Measurements from ENCODE around the gene TRIO.
"Not testable (repeated sequence)": the region's sequence is repeated elsewhere in the genome, so short reads cannot be mapped to it uniquely, and the experiment has no call there.

Gene TRIO

GRCh38 chr5:14545308-14545707 lies 402.2 kb downstream of the TRIO start:
- Mint-ChIP-seq H3K9me3 (peaks cover 11% of the 10 kb centered on the region), H3K4me3 (no peak overlapping the region), H3K4me1 (peaks cover 6% of the 10 kb centered on the region), H3K36me3 (peaks cover 10% of the 10 kb centered on the region), H3K27me3 (peaks cover 18% of the 10 kb centered on the region), H3K27ac (no peak overlapping the region)
- ATAC-seq (ENCODE audit: low read depth) (no peak), DNase-seq (ENCODE audit: low spot score in 2 of 2) (no peak)

GRCh38 chr5:14545862-14546261 lies 402.7 kb downstream of the TRIO start:
- H3K9me3 Mint-ChIP-seq = peaks cover 9% of the 10 kb centered on the region
- H3K27ac Mint-ChIP-seq = no peak overlapping the region
- H3K27me3 Mint-ChIP-seq = peaks cover 21% of the 10 kb centered on the region

GRCh38 chr5:14547666-14548065 lies 404.5 kb downstream of the TRIO start:
- Mint-ChIP-seq H3K4me1 (peaks cover 6% of the 10 kb centered on the region), H3K36me3 (no peaks in the 10 kb centered on the region), H3K4me3 (no peak overlapping the region), H3K27ac (no peak overlapping the region), H3K27me3 (peaks cover 21% of the 10 kb centered on the region), H3K9me3 (no peaks in the 10 kb centered on the region)
- ATAC-seq (ENCODE audit: low read depth) (no peak), DNase-seq (ENCODE audit: low spot score in 2 of 2) (no peak)

More at GRCh38 chr5:14545862-14546261, 402.7 kb downstream of the TRIO start:
- no peak for ATAC-seq (ENCODE audit: low read depth)
- Mint-ChIP-seq H3K4me1 (peaks cover 6% of the 10 kb centered on the region), H3K4me3 (no peak overlapping the region), H3K36me3 (peaks cover 9% of the 10 kb centered on the region)
- DNase-seq (ENCODE audit: low spot score in 2 of 2) = no peak

- no peak for ATAC-seq (ENCODE audit: low read depth)
- H3K36me3 Mint-ChIP-seq = peaks cover 4% of the 10 kb centered on the region
- peaks cover 19% of the 10 kb centered on the region for H3K27me3 Mint-ChIP-seq
- DNase-seq (ENCODE audit: low spot score in 2 of 2) = no peak
- H3K4me3 Mint-ChIP-seq = no peak overlapping the region
- no peak overlapping the region for H3K27ac Mint-ChIP-seq
- peaks cover 4% of the 10 kb centered on the region for H3K9me3 Mint-ChIP-seq
- H3K4me1 Mint-ChIP-seq = peaks cover 4% of the 10 kb centered on the region
Measured at GRCh38 chr5:14551211-14551610, 408.1 kb downstream of the TRIO start.

- no peak overlapping the region for H3K27ac Mint-ChIP-seq
- no peak overlapping the region for H3K4me3 Mint-ChIP-seq
Measured at GRCh38 chr5:14552017-14552416, 408.9 kb downstream of the TRIO start.

GRCh38 chr5:14554288-14554687 lies 411.1 kb downstream of the TRIO start:
- H3K36me3 Mint-ChIP-seq; H3K4me3 Mint-ChIP-seq; ATAC-seq (ENCODE audit: low read depth); H3K4me1 Mint-ChIP-seq; H3K9me3 Mint-ChIP-seq; H3K27ac Mint-ChIP-seq; DNase-seq (ENCODE audit: low spot score in 2 of 2): not testable (repeated sequence)
- H3K27me3 Mint-ChIP-seq = peaks cover 15% of the 10 kb centered on the region

More at GRCh38 chr5:14552017-14552416, 408.9 kb downstream of the TRIO start:
- ATAC-seq (ENCODE audit: low read depth) (no peak), DNase-seq (ENCODE audit: low spot score in 2 of 2) (no peak)
- peaks cover 4% of the 10 kb centered on the region for H3K4me1 Mint-ChIP-seq
- peaks cover 4% of the 10 kb centered on the region for H3K36me3 Mint-ChIP-seq
- H3K9me3 Mint-ChIP-seq = peaks cover 4% of the 10 kb centered on the region
- peaks cover 16% of the 10 kb centered on the region for H3K27me3 Mint-ChIP-seq

GRCh38 chr5:14556015-14556414 lies 412.9 kb downstream of the TRIO start:
- Mint-ChIP-seq H3K9me3 (peaks cover 4% of the 10 kb centered on the region), H3K27ac (no peak overlapping the region), H3K4me3 (no peak overlapping the region), H3K27me3 (peaks cover 9% of the 10 kb centered on the region), H3K4me1 (peaks cover 7% of the 10 kb centered on the region), H3K36me3 (peaks cover 4% of the 10 kb centered on the region)
- DNase-seq (ENCODE audit: low spot score in 2 of 2) (no peak), ATAC-seq (ENCODE audit: low read depth) (no peak)

GRCh38 chr5:14557203-14557770 lies 414.1 kb downstream of the TRIO start:
- H3K4me1 Mint-ChIP-seq = peaks cover 7% of the 10 kb centered on the region
- H3K36me3 Mint-ChIP-seq = peaks cover 4% of the 10 kb centered on the region
- no peak for ATAC-seq (ENCODE audit: low read depth)
- H3K27ac Mint-ChIP-seq = no peak overlapping the region
- H3K27me3 Mint-ChIP-seq = peaks cover 7% of the 10 kb centered on the region
- no peak overlapping the region for H3K4me3 Mint-ChIP-seq
- no peak for DNase-seq (ENCODE audit: low spot score in 2 of 2)
- peaks cover 4% of the 10 kb centered on the region for H3K9me3 Mint-ChIP-seq

GRCh38 chr5:14557791-14558415 lies 414.8 kb downstream of the TRIO start:
- Mint-ChIP-seq H3K9me3 (peaks cover 4% of the 10 kb centered on the region), H3K4me1 (peaks cover 7% of the 10 kb centered on the region), H3K27ac (no peak overlapping the region), H3K36me3 (peaks cover 4% of the 10 kb centered on the region), H3K4me3 (no peak overlapping the region), H3K27me3 (peaks cover 7% of the 10 kb centered on the region)
- DNase-seq (ENCODE audit: low spot score in 2 of 2) (no peak), ATAC-seq (ENCODE audit: low read depth) (no peak)

Data from memory B cell (primary cell).